GM19351 (cell line): ENCODE measurements around the gene CASK.
A peak's percentile ranks its signal among the peaks of the same experiment; 100 is the strongest.
"Not testable (repeated sequence)": the region's sequence is repeated elsewhere in the genome, so short reads cannot be mapped to it uniquely, and the experiment has no call there.

Experiments
- ATAC-seq: cut with Tn5 transposase; IDR thresholded peaks from one replicate; pipeline ENCODE4 v1.9.1; 2021; ENCODE audit warnings: mild to moderate bottlenecking, moderate library complexity; ENCODE audit not compliant: unreplicated experiment

The CASK gene

GRCh38 chrX:41655101-41655500 lies 268.3 kb downstream of the CASK start:
- ATAC-seq, result no peak

- no peak for ATAC-seq
These were observed 270.2 kb downstream of the CASK start for GRCh38 chrX:41653125-41653524.

GRCh38 chrX:41646201-41646600 lies 277.2 kb downstream of the CASK start:
- not testable (repeated sequence) for ATAC-seq

- ATAC-seq, result no peak
These were observed 289.1 kb downstream of the CASK start for GRCh38 chrX:41634284-41634683.

- ATAC-seq, result no peak
These were observed 293.3 kb downstream of the CASK start for GRCh38 chrX:41630091-41630490.

GRCh38 chrX:41629539-41629938 lies 293.8 kb downstream of the CASK start:
- no peak for ATAC-seq

- no peak for ATAC-seq
These were observed 302.1 kb downstream of the CASK start for GRCh38 chrX:41621222-41621723.

- no peak for ATAC-seq
These were observed 304.1 kb downstream of the CASK start for GRCh38 chrX:41619221-41619620.

GRCh38 chrX:41616935-41617334 lies 306.4 kb downstream of the CASK start:
- ATAC-seq, result no peak

GRCh38 chrX:41616255-41616654 lies 307.1 kb downstream of the CASK start:
- ATAC-seq, result no peak

GRCh38 chrX:41608244-41608643 lies 315.1 kb downstream of the CASK start:
- no peak for ATAC-seq

- ATAC-seq, result no peak
These were observed 316.0 kb downstream of the CASK start for GRCh38 chrX:41607264-41607832.

GRCh38 chrX:41606057-41606456 lies 317.3 kb downstream of the CASK start:
- ATAC-seq, result not testable (repeated sequence)

GRCh38 chrX:41604766-41605543 lies 318.4 kb downstream of the CASK start:
- ATAC-seq, result no peak

- no peak for ATAC-seq
These were observed 319.2 kb downstream of the CASK start for GRCh38 chrX:41604177-41604576.

- no peak for ATAC-seq
These were observed 319.8 kb downstream of the CASK start for GRCh38 chrX:41603596-41603995.

- ATAC-seq, result no peak
These were observed 320.5 kb downstream of the CASK start for GRCh38 chrX:41602816-41603345.

GRCh38 chrX:41600291-41600690 lies 323.1 kb downstream of the CASK start:
- no peak for ATAC-seq

- ATAC-seq, result no peak
These were observed 323.8 kb downstream of the CASK start for GRCh38 chrX:41599507-41599906.

GRCh38 chrX:41596596-41596995 lies 326.8 kb downstream of the CASK start:
- peak; percentile 99 for ATAC-seq

- no peak for ATAC-seq
These were observed 328.7 kb downstream of the CASK start for GRCh38 chrX:41594634-41595033.

- ATAC-seq, result no peak
These were observed 331.4 kb downstream of the CASK start for GRCh38 chrX:41591906-41592305.
